Occipital lobe (tissue), 2 donors: ENCODE data around the gene DNAJB6. TPM values are rescaled to one million over a fixed set of nuclear protein-coding genes. Genes with fewer than 3 reads are reported as not detected.

Experiments used
- DNase-seq: peaks from one replicate; lab custom pipeline; 2025; lab: John Stamatoyannopoulos, UW
- total RNA-seq: library from RNA; depleted of rRNA; stranded (reverse); fragments of >200 nt; gene quantifications from one replicate; pipeline ENCODE4 v1.2.3, GENCODE V29; 2014

The DNAJB6 gene
- total RNA-seq, 1 donor from 2014 or later = 179 TPM

- DNase-seq = no peak
Observed at GRCh38 chr7:157426463-157427301, 89.9 kb downstream of the DNAJB6 start.

DNA sequence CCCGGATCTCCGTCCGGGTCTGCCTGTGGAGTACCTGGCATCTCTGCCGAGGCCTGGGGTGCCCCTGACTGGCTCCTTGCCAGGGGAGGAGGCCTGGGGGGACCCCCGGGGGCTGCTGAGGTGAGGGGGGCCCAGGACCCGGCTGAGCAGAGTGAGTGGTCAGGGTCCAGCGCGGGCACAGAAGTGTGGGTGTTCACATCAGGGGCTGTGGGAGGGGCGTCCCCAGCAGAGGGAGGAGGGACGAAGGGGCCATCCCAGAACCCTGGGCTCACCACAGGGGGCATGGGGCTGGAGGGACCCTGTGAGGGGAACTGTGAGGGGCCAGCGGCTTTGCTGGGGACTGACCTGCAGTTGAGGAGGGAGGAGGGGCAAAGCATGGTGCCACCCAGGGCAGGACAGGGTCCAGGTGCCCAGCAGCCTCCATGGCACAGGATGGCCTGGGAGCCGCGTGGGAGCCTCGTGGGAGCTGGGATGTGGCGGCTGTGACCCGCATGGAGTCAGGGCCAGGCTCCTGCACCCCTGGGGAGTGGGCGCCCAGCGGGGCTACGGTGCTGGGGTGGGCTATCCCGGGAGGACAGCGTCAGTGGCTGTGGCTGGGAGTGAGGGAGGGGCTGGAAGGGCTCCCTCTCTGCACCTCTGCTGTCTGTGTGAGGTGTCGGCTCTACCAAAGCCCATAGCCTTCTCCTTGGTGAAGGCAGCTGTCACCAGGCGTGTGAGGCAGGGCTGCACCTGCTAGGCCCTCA is 91.2 kb downstream of the DNAJB6 start:
- DNase-seq = no peak

DNA sequence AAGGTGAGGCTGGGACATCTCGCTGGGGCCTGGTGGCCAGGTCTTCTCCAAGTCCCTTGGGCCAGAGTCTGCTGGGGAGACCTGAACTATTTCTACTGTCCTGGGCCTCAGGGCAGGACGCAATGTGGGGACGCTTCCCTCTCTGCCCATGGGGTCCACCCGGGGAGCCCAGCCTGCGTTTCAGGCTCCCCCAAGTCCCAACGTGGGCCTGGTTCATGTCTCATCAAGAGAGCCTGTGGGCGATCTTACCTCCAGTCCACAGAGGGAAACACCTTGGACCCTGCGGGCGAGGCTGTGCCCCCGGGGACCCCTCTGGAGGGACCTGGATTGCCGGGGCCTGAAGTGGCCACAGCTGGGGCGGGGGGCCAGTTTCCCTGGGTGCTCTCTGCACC is 91.7 kb downstream of the DNAJB6 start:
- no peak for DNase-seq

- no peak for DNase-seq
Observed at GRCh38 chr7:157429001-157429679, 92.3 kb downstream of the DNAJB6 start.

- no peak for DNase-seq
Observed at GRCh38 chr7:157429680-157430224, 92.9 kb downstream of the DNAJB6 start.

GRCh38 chr7:157430721-157431120 is 93.9 kb downstream of the DNAJB6 start:
- DNase-seq = no peak

GRCh38 chr7:157431173-157431950 is 94.6 kb downstream of the DNAJB6 start:
- no peak for DNase-seq

DNA sequence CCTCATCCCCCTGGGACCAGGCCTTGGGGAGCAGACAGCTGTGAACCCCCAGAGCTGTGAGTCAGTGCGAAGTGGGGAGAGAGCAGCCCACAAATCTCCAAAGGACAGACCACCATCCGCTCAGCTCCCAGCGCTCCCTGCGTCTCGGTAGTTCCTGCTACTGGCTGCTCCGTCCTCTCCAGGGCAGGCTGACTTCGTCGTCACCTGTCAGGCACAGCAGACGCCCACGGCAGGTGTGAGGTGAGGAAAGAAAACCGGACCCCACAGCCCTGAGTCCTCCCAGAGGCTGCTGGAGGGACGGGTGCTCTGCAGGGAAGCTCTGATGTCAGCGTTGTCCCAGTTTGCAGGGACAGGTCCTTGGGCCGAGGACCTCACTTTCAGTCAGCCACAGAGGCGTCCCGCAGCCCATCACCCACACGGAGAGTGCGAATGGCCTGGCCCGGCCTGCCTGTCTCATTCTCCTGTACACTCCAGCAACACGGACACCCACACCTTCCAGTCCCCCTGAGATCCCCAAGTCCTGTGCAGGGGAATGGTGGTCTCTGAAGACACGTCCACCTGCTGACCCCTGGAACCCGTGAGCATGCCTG is 95.2 kb downstream of the DNAJB6 start:
- no peak for DNase-seq

- peak; percentile 13 for DNase-seq
Observed at GRCh38 chr7:157432541-157432956, 95.7 kb downstream of the DNAJB6 start.

- DNase-seq = no peak
Observed at GRCh38 chr7:157432957-157433576, 96.3 kb downstream of the DNAJB6 start.

DNA sequence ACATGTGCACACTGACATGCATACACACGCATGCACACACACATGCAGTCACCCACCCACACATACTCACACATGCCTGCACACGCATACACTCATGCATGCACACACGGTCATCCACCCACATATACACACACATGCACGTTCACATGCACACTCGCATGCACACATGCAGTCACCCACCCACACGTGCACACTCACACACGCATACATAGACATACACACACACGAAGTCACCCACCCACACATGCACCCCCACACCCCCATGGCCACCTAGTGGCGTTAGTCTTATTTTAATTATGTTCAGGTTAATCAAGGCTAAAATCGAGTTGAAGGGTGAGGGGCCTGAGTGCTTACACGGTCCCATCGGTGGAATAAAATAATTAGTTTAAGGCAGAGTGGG is 96.8 kb downstream of the DNAJB6 start:
- no peak for DNase-seq

DNA sequence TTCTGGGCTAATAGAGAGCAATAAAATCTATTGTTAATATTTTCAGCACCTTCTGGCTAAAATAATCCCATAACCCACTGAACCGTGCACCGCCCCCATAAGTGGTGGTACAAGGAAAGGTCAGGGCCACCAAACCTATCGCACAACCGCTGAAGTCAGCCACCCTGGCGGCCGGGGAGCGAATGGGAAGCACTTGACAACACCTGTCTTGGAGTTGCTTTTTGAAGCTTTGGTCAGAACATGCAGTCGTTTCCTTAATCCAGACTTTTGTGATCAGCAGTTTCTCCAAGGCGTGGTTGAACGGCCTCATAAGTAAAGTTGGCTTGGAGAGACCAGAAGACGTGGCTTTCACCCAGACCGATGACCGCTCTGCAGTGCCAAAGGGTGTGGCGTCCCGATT is 97.4 kb downstream of the DNAJB6 start:
- DNase-seq = no peak

GRCh38 chr7:157434701-157435100 is 97.9 kb downstream of the DNAJB6 start:
- no peak for DNase-seq

DNA sequence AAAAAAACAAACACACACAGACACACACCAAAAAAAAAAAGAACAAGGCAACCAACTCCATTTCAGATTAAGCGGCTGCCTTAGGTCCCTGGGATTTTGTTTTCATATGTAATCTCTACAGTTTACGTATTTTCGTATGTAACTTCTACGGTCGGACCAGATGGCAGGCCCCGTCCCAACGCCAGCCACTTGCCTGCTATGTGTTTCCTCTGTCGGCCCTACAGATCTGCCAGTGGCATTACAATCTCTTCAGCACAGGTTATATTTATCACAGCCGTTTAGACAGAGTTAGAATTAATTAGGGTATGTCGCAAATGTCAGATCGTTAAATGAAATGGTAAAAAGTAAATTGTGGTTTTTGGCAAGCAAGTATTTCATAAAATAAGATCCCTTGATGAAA is 99.3 kb downstream of the DNAJB6 start:
- DNase-seq = no peak

DNA sequence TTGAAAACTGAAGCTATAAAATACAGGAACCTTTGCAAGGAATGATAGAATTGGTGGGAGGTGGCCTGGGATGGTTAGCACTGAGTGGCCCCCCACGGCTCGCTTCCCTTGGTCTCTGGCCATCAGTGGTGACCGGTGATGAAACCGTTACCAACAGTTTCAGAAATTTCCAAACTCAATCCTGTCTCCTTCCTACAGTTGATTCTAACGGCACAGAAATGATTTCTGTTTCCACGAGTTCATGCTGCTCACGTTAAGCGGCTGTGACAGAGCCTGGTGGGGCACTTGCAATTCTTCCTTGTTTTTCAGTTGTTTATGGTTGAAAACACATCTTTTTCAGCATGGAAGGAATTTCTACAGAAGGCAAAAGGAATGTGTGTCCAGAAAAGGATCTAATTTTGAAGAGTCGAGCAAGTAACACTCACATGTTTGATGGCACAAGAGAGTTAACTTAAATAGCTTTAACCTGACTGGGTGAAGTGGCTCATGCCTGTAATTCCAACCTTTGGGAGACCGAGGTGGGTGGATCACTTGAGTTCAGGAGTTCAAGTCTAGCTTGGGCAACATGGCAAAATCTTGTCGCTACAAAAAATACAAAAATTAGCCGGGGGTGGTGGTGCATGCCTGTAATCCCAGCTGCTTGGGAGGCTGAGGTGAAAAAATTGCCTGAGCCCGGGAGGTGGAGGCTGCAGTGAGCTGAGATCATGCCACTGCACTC is 100.1 kb downstream of the DNAJB6 start:
- DNase-seq = no peak

- DNase-seq = no peak
Observed at GRCh38 chr7:157437519-157438061, 100.8 kb downstream of the DNAJB6 start.

- no peak for DNase-seq
Observed at GRCh38 chr7:157438121-157439025, 101.6 kb downstream of the DNAJB6 start.

DNA sequence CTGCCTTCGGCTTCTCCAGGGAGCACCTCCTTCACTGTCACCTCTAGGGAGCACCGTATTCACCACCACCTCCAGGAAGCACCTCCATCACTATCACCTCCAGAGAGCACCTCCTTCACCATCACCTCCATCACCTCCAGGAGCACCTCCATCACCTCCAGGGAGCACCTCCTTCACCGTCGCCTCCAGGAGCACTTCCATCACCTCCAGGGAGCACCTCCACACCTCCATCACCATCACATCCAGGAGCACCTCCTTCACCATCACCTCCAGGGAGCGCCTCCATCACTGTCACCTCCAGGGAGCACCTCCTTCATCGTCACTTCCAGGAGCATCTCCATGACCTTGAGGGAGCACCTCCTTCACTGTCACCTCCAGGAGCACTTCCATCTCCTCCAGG is 102.3 kb downstream of the DNAJB6 start:
- DNase-seq = no peak
